IPS DF 6.9 (cell line): ENCODE measurements around the gene WWOX.

ENCODE experiments used
- DNase-seq: peaks from one replicate; pipeline ENCODE4 v3.0.0-alpha.2; 2013; ENCODE audit warnings: low read depth, low spot score
- H3K27ac ChIP-seq: one replicate; pipeline ENCODE4 v1.5.1; 2013; ENCODE audit warnings: low read length, control low read depth
- H3K27me3 ChIP-seq: 2 replicates; pipeline ENCODE4 v1.6.1; 2013; ENCODE audit warnings: mild to moderate bottlenecking, low read length; ENCODE audit not compliant: control insufficient read depth, insufficient read depth
- H3K36me3 ChIP-seq: 2 replicates; pipeline ENCODE4 v1.6.1; 2013; ENCODE audit warnings: low read length; ENCODE audit not compliant: control insufficient read depth, insufficient read depth
- H3K4me1 ChIP-seq: 2 replicates; pipeline ENCODE4 v1.6.1; 2013; ENCODE audit warnings: low read length; ENCODE audit not compliant: control insufficient read depth, insufficient read depth
- H3K4me3 ChIP-seq: 2 replicates; pipeline ENCODE4 v1.5.1; 2013; ENCODE audit warnings: mild to moderate bottlenecking, low read length
- H3K9me3 ChIP-seq: 2 replicates; pipeline ENCODE4 v1.6.1; 2013; ENCODE audit warnings: low read length, inconsistent platforms; ENCODE audit not compliant: control insufficient read depth, insufficient read depth
- WGBS: extraction: QIAGEN DNeasy Blood & Tissue Kit; methylation state at CpG from one replicate; pipeline ENCODE4 v1.1.7; 2013; ENCODE audit warnings: mixed read lengths, missing lambda C conversion rate; ENCODE audit not compliant: insufficient read length, insufficient coverage; 5-methylcytosine and 5-hydroxymethylcytosine counted together

WWOX gene

DNA sequence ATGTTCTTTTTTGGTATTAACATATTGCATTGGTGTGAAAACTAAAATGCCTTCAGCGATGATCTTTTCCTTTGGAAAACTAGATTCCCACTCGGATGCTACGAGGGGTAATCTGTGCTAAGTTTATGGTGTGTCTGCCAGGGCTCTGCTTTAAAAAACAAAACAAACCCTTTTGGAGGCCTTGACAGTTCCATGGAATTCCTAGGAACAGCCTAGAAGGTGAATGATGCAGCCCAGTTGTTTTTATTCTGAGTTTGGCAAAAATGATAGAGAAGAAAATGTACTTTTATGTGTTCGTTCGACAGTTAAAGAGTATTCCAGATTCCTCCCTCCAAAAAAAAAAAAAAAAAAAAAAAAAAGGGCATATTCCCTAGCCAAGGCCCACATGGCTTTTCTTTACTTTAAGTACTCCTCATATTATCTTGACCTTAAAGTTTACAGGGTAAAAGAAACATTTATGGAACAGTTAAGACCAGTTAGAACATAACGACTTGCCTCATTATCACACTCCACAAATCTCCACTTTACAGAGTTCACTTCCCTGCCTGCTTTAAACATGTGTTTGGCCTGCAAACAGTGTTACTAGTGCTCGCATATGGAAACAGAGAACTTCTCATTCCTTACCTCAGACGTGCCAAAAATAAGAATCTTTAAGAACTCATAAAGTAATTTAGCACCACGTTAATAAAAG, 159.1 kb downstream of the WWOX start:
- no peak for DNase-seq
- Histone ChIP-seq H3K27ac (no peak overlapping the region), H3K9me3 (no peaks in the 10 kb centered on the region), H3K27me3 (no peaks in the 10 kb centered on the region), H3K4me1 (0 out of 2 replicates have a peak, but pooled peaks cover 1% of the 10 kb centered on the region), H3K4me3 (no peak overlapping the region), H3K36me3 (no peaks in the 10 kb centered on the region)
- WGBS: no CpG with 5 or more reads among the region's 9 CpGs

DNA sequence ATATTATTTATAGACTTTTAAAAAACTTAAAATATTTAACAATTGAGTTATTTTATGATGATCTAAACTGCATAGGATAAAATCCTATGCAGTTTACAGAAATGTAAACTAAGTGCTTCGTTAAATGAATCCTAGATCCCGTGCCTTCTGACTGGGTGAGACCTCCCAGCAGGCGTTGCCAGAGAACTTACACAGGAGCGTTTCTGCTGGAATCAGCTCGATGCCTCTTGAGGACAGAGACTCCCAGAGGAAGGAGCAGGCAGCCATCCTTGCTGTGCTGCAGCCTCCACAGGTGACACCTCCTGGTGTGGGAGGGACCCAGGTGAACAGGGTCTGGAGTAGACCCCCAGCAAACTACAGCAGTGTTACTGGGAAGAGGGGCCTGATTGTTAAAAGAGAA, 160.4 kb downstream of the WWOX start:
- no CpG with 5 or more reads among the region's 5 CpGs for WGBS
- Histone ChIP-seq H3K27ac (no peak overlapping the region), H3K27me3 (no peaks in the 10 kb centered on the region), H3K4me1 (0 out of 2 replicates have a peak, but pooled peaks cover 1% of the 10 kb centered on the region), H3K4me3 (no peak overlapping the region), H3K36me3 (no peaks in the 10 kb centered on the region), H3K9me3 (no peaks in the 10 kb centered on the region)
- no peak for DNase-seq

DNA sequence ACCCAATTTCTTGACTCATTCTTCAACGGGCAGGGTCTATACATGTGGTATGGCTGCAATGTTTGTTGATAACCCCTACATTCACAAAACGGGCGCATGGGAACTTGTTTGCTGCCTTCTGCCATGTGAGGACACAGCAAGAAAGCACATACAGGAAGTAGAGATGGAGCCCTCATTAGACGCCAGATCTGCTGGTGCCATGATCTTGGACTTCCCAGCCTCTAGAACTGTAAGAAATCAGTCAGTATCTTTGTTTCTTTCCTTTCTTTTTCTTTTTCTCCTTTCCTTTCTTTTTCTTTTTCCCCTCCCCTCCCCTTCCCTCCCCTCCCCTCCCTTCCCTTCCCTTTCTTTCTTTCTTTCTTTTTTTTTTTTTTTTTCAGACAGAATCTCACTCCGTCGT, 165.2 kb downstream of the WWOX start:
- DNase-seq: no peak
- no peaks in the 10 kb centered on the region for H3K4me1 ChIP-seq
- no peaks in the 10 kb centered on the region for H3K9me3 ChIP-seq
- H3K27ac ChIP-seq: no peak overlapping the region
- no peaks in the 10 kb centered on the region for H3K27me3 ChIP-seq
- no CpG with 5 or more reads among the region's 6 CpGs for WGBS
- no peak overlapping the region for H3K4me3 ChIP-seq
- no peaks in the 10 kb centered on the region for H3K36me3 ChIP-seq

DNA sequence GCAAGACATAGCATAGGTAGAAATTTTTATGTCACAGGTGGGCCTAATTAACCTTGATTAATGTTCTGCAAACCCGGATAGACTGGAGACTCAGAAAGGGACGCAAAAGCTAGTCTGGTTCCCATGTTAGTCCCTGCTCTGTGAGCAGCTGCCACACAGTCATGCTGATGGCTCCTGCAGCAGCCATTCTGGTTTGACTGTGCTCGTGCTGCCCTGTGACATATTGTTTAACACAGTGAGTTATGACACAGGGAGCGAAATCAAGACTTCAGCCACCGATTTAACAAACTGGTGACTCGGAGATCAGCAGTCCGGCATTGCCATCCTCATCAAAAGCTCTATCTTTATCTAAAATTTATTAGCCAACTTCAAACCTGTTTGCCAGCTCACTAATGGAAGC, 169.8 kb downstream of the WWOX start:
- Histone ChIP-seq H3K27ac (no peak overlapping the region), H3K4me1 (no peaks in the 10 kb centered on the region), H3K9me3 (no peaks in the 10 kb centered on the region), H3K27me3 (no peaks in the 10 kb centered on the region), H3K36me3 (no peaks in the 10 kb centered on the region), H3K4me3 (no peak overlapping the region)
- DNase-seq: no peak
- no CpG with 5 or more reads among the region's 7 CpGs for WGBS

DNA sequence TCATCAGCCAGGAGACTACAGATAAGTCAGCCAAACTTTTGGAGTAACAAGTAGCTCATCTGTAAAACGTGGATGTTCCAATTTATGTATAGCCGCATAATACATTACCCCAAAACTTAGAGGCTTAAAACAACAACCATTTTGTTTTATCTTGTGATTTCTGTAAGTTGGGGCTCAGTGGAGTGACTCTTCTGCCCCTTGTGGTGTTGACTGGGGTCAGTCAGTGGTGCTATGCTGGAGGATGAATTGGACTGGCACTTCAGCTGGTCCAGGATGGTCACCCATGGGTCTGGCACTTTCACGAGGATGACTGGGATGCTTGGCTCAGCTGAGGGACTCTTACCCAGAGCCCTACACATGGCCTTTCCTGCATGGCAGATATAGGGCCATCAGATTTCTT, 172.5 kb downstream of the WWOX start:
- Histone ChIP-seq H3K27ac (no peak overlapping the region), H3K4me3 (no peak overlapping the region), H3K27me3 (no peaks in the 10 kb centered on the region), H3K4me1 (peaks cover 2% of the 10 kb centered on the region; the same call in 1 of the 2 replicates), H3K9me3 (no peaks in the 10 kb centered on the region), H3K36me3 (no peaks in the 10 kb centered on the region)
- DNase-seq: no peak
- no CpG with 5 or more reads among the region's 3 CpGs for whole genome bisulfite sequencing

DNA sequence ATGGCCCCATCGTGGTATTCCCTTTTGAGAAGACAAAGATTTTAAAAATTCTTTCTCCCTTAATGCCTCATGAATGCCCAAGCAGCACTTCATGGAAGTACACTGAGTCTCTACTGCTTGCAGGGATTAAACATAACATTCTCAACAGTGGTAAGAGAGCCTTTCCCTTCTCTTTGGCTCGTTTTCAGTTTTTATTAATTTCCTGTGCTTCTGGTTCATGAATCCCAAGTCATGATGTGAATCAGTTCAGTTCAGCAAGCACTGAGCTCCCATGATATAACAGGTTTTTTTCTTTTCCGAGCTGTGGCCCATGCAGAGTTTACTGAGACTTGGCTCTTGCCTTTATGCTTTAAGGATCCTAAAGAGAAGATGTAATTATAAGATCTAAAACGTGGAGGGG, 175.3 kb downstream of the WWOX start:
- Histone ChIP-seq H3K27me3 (no peaks in the 10 kb centered on the region), H3K27ac (no peak overlapping the region)
- WGBS: no CpG with 5 or more reads among the region's 4 CpGs

DNA sequence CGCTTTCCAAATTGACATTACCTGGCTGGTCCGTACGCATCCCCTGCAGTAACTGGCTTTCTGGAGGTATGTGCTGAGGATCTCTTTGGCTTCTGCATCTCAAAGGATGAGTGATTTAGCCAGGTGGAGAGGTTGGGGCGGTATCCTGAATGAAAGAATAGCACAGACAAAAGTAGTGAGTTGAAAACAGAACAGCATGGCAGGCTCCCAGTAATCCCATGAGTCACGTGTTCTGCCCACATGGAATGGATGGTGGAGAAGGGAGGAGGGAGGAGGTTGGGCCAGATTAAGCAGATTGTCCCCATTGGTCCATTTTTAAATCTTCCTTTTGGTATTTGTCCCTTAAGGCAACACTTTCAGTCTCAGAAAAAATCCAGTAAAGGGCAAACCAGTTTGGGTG, 176.0 kb downstream of the WWOX start:
- Histone ChIP-seq H3K27ac (no peak overlapping the region), H3K4me1 (peaks cover 3% of the 10 kb centered on the region; the same call in 1 of the 2 replicates), H3K9me3 (no peaks in the 10 kb centered on the region), H3K4me3 (no peak overlapping the region), H3K36me3 (no peaks in the 10 kb centered on the region), H3K27me3 (no peaks in the 10 kb centered on the region)
- no peak for DNase-seq
- WGBS: no CpG with 5 or more reads among the region's 5 CpGs

More for the DNA sequence above, 175.3 kb downstream of the WWOX start:
- Histone ChIP-seq H3K36me3 (no peaks in the 10 kb centered on the region), H3K4me3 (no peak overlapping the region), H3K4me1 (peaks cover 3% of the 10 kb centered on the region; the same call in 1 of the 2 replicates), H3K9me3 (no peaks in the 10 kb centered on the region)
- DNase-seq: no peak

DNA sequence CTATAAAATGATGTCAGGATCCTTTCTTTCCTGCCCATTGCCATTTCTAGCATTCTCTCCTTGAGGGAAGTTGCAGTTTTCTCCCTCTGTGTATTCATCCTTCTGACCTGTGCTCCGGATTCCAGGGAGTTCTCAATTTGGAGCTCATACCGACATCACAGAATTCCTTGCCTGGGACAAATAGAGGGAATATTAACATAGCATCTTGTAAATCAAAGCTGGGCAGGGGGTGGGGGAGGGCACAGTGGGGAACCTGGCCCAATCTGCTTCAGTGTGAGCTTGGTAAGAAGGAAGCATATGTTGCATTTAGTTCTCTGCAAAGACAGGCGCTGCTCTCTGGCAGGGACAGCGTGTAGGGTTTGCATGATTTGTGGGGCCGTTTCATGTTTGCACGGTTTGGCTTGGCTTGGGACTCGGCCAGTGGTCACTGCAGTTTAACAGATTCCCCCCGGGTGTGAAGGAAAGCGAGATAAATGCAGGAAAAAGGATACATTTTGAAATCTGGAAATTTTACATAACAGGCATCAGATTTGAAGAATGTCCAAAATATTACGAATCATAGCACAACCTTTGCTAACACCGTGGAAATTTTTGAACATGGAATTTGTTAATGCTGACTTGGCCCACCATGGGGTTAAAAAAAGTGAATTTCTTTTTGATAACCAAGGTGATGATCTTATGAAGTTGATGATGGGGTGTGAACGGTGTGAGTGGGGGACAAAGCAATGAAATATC, 178.0 kb downstream of the WWOX start:
- Histone ChIP-seq H3K4me1 (peaks cover 3% of the 10 kb centered on the region; the same call in 1 of the 2 replicates), H3K36me3 (no peaks in the 10 kb centered on the region), H3K27ac (no peak overlapping the region), H3K9me3 (no peaks in the 10 kb centered on the region), H3K4me3 (no peak overlapping the region), H3K27me3 (no peaks in the 10 kb centered on the region)
- WGBS: 100% methylated on average over 1 of the region's 12 CpGs
- DNase-seq: no peak

DNA sequence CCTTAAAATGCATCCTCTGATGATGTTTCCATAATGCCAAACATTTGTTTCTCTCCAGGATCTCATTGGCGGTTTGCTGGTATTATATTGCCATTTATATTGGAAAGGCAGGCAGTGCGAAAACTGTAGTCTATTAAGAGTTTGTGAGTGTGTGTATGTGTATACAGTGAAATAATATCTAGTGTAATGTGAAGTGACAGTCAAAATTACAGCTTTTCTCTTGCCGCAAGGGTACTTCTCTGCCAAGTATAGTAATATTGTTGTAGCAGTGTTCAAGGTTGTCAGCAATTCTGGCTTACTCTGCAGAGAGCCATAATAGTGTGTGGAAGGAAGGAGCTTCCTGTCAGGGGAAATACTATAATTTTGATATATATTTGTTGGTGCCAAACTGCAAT, 178.6 kb downstream of the WWOX start:
- Histone ChIP-seq H3K9me3 (no peaks in the 10 kb centered on the region), H3K4me3 (no peak overlapping the region), H3K27ac (no peak overlapping the region), H3K36me3 (no peaks in the 10 kb centered on the region), H3K4me1 (peaks cover 3% of the 10 kb centered on the region; the same call in 1 of the 2 replicates), H3K27me3 (no peaks in the 10 kb centered on the region)
- DNase-seq: no peak
- WGBS: no CpG with 5 or more reads among the region's 3 CpGs

DNA sequence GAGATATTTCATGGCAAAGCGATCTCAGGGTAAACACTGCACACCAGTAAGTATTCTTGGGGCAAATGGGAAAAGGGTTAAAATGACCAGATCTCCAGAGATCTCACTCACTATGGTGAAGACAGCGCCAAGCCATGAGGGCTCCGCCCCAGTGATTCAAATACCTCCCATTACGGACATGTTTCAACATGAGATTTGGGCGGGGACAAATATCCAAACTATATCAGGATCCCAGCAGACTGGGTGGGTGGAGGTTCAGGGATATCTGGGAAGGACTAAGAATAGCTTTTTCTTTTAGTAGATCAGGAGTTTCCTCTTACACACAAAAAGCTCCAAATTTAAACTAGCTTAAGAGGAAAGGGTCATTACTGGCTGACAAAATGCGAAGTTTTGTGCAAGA, 181.7 kb downstream of the WWOX start:
- Histone ChIP-seq H3K27ac (no peak overlapping the region), H3K27me3 (no peaks in the 10 kb centered on the region), H3K4me3 (no peak overlapping the region), H3K36me3 (no peaks in the 10 kb centered on the region), H3K9me3 (no peaks in the 10 kb centered on the region), H3K4me1 (peaks cover 1% of the 10 kb centered on the region; the same call in 1 of the 2 replicates)
- WGBS: no CpG with 5 or more reads among the region's 6 CpGs
- no peak for DNase-seq
